Sigmoid colon (tissue), 4 donors: ENCODE data around the gene NXPH2.

Source experiments
- CTCF ChIP-seq, 4 experiments: fragments of 450-650 bp in 3 of 4; fragments of 200-600 bp in 1 of 4; IDR thresholded peaks; one replicate each; pipeline ENCODE4 v1.5.1; 2016 to 2019; ENCODE audit warnings: antibody characterized with exemption in 4 of 4, mild to moderate bottlenecking in 3 of 4, moderate library complexity in 2 of 4
- POLR2A ChIP-seq, 2 donors: fragments of 450-650 bp; IDR thresholded peaks; one replicate each; pipeline ENCODE4 v1.6.1; 2016; ENCODE audit warnings: antibody characterized with exemption in 2 of 2, mild to moderate bottlenecking in 2 of 2, moderate library complexity in 2 of 2
- POLR2AphosphoS5 ChIP-seq, 4 donors: sonication (generic); formaldehyde crosslinking; IDR thresholded peaks; one replicate each; pipeline ENCODE4 v1.6.1; 2017; ENCODE audit warnings: antibody characterized with exemption in 4 of 4

DNA sequence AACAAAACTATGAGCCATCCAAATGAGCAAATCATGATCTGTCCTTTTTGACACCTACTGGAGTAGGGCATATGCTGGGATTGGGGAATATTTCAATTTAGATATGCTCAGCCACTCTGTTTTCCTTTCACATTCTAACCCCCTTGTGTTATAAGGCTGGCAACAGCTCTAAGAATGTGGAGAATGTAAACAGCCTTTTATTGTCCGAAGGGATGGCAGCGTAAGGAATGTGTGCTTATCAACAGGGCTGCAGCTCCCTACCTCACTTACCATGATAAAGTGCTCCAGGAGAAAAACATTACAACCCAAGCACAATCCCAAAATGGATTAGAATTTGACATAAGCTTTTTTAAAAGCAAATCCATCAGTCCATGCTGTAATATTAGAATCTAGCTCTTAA is 2.2 kb downstream of the NXPH2 start:
- TF ChIP-seq POLR2A (IDR thresholded peaks at IDR 0.05) (no peak), CTCF (IDR thresholded peaks at IDR 0.05) (no peak), POLR2AphosphoS5 (IDR thresholded peaks at IDR 0.05) (no peak)
